NCI-H2196 (cell line): Measurements from ENCODE around the gene CHST1.

Experiments used
- DNase-seq: peaks from one replicate; lab custom pipeline; 2025; ENCODE audit not compliant: unreplicated experiment; lab: John Stamatoyannopoulos, UW

Gene CHST1

GRCh38 chr11:45661439-45662055 is 3.9 kb downstream of the CHST1 start:
- no peak for DNase-seq

GRCh38 chr11:45660729-45661438 is 4.5 kb downstream of the CHST1 start:
- no peak for DNase-seq

- DNase-seq: no peak
Observed at GRCh38 chr11:45659818-45660160, 5.6 kb downstream of the CHST1 start.

DNA sequence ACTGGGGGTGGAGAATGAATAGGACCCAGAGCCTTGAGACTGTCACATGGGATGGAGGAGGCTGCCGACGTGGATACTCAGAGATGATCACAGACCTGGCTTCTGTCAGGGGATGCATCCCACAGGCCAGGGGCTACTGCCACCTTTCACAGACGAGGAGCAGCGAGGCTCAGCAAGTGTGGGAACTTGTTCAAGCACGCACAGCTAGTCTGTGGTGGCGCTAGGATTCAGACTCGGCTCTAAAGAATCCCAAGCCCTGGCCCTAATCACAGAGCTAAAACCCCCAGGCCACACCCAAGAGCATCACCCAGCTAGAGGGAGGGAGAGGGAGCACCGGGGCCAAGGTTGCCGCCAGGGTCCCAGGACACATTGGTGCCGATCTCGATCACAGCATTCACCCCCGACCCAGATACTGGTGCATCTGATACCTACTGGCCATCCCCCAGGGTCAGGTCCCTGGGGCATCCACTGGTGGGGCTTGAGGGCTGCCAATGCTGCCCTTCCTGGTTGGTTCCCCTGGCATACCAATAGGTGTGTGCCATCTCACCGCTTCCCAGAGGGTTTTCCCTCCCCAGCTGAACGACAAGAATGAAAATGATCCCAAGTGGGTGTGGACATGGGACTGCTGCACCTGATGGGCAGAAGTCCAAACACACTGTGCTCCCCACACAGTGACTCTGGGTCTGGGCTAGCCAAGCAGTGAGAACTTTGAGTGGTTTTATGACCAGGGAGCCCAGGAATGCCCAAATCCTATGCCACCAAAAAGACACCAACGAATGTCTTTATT is 6.2 kb downstream of the CHST1 start:
- no peak for DNase-seq

GRCh38 chr11:45658292-45658991 is 7.0 kb downstream of the CHST1 start:
- no peak for DNase-seq

GRCh38 chr11:45657496-45658260 is 7.7 kb downstream of the CHST1 start:
- DNase-seq: no peak

- no peak for DNase-seq
Observed at GRCh38 chr11:45655831-45656230, 9.6 kb downstream of the CHST1 start.

GRCh38 chr11:45655347-45655756 is 10.1 kb downstream of the CHST1 start:
- peak; percentile 88 for DNase-seq

DNA sequence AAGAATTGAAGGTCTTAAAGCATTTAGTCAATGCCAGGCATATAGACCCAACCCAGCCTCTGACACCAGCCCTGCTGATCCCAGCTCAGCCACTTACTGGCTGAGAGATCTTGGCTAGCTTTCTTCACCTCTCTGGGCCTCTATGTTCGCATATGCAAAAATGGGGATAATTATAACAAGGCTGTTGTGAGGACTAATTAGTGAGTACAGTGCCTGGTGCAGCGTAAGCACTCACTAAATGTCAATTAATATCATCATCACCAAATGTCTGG is 10.5 kb downstream of the CHST1 start:
- DNase-seq: no peak

- no peak for DNase-seq
Observed at GRCh38 chr11:45654231-45655011, 11.0 kb downstream of the CHST1 start.

GRCh38 chr11:45653277-45653676 is 12.1 kb downstream of the CHST1 start:
- no peak for DNase-seq

DNA sequence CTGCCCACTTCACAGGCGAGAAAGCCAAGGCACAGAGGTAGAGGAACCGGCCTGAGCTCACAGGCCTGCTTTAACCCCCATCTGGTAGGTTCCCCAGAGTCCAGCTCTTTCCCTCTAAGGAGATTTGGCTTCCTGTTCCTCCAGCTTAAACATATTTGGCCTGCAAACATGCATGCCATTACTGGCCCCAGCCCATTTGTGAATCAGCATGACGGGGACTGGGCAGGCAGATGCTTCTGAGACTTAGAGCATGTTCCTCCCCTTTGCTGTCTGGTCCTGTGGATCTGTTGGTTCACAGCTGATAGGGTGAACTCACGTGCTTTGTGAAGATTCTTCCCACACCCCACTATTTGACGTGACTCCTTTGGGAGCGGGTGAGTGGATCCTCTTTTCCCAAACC is 12.6 kb downstream of the CHST1 start:
- DNase-seq: no peak

DNA sequence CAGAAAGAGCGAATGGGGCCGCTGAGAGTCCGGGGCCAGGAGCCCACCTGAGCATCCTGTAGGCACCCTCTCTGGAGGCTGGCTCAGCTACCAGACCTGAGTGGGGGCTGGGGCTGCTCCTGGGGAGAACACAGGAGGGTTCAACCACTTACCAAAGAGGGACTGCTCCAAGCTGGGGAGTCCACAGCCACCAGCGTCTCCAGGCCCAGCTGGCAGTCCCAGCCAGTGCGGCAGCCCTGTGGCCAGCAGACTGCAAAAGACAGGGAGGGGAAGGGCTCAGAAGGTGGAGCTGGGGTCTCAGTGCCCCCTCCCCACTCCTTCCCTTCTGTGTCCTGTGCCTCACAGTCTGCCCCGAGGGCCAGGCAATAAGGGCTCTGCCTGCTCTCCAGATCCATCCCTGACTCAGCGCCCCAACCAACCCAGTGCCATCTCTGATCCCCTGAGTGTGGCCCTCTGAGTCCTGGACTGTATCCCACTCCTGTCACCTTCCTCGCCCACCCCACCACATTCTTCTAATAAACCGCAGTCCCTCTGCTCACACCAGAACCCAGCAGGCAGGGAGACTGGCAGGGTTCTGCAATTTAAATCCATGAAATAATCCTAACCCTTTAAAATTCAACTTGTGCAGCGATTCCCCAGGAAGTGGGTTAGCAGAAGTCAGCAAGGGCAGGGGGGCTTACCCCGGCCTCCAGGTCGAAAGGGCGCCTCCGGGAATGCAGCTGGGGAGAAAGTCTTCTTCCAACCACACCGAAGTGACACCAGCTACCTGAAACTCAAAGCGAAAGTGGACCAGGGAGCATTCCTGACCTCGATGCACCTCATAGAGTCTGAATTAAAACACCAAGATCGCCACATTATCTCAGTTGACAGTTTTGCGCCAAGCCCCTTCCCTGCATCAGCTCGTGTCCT is 13.3 kb downstream of the CHST1 start:
- no peak for DNase-seq

- DNase-seq: no peak
Observed at GRCh38 chr11:45651156-45651555, 14.3 kb downstream of the CHST1 start.

GRCh38 chr11:45650166-45651095 is 15.0 kb downstream of the CHST1 start:
- no peak for DNase-seq

DNA sequence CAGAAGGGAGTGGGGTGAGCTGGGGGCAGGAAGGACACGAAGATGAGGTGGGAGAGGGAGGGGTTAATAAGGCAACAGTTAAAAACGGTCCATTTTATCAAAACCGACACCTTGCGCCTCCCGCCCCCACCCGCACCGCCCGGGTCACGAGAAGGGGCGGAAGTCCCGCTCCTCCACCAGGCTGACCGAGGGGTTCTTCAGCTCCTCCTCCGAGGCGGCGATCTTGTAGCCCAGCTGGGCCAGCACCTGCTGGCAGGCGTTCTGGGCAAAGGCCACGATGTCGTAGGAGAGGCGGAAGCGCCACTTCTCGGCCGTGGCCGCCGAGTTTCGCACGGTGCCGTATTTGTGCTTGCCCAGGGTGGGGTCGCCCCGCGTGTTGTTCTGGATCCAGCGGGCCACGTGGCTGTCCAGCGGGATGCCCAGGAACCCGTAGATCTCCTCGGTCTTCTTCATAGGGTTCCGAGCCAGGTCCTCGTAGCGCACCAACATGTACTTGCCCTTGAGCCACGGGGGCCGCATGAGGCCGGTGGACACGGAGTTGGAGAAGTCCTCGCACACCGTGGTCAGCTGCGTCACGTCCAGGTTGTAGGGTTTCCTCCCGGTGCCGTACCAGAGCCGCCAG is 15.8 kb downstream of the CHST1 start:
- no peak for DNase-seq

DNA sequence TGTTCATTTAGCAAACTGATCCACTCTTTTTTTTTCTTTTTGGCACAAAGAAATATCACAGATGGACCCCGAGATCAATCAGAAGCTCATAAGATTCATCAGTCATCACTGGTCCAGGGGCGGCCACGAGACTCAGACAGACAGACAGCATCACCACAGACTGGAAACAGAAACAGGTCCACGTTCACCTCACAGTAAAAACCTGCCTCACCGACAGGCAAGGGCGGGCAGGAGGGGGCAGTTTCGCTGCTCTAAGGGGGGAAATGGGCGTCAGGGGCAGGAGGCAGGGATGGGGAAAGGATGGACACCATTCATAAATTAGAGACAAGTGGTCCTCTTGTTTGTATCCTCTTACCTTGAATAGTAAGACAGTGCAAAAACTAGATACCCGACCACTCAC is 16.5 kb downstream of the CHST1 start:
- DNase-seq: no peak

DNA sequence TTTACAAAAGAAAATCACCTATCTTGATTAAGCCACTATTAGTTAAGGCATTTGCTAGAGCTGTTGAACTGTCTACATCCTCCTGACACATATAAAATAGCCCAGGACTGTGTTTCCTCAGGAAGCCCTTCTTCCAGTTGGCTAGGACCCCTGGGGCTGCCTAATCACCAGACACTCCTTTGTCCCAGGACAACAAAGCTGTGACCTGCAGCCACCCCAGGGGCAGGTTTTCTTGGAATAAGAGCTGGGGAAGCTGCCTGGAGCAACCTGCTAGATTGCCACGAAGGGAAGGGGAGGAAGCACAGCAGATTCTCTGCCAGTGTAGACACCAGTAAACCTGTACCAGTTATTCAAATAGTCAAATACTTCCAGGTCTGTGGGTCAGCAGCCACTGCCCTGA is 17.6 kb downstream of the CHST1 start:
- DNase-seq: no peak
